ENCODE data around the gene CD8B2.
"Not testable (repeated sequence)": the region's sequence is repeated elsewhere in the genome, so short reads cannot be mapped to it uniquely, and the experiment has no call there.

Gene CD8B2

DNA sequence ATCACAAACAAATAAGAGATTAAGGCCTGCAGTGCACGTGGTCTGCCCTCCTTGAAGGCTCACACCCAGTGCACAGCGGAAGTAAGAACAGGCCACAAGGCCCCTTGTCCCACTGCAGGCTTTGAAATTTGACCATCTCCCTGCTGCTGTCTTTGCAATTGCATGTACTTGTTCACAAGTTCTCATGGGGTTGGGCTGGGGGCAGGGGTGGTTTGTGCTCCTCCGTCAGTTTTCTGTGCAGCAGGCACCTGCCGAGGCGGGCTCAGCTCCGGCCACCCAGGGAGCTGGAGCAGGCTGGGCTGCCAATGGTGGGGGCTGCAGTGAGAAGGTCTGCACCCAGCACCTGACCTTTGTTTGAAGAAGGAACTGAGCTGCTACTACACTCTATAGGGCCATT lies 22.2 kb downstream of the CD8B2 start:
- in situ Hi-C loops (cut with MboI; ENCODE audit: low pct_unique_long_range_greater_than_20kb, low sequenced_read_pairs); DNase-seq: not testable (repeated sequence)

DNA sequence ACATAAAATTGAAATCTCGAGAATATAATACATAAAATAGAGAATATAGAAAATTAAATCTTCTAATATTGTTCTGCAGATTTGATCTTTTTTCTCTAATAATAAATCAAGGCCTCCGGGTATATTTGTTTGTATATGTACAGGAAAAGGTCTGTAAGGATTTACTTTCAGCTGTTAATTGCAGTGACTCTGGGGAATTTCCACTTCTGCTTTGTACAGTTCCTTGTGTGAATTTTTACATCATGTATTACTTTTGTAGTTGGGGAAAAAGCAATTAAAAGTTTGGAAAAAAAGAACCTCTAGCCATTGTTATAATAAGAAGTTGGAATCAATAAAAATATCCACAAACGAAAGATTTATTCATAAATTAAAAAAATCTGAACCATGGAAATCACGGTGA lies 23.6 kb downstream of the CD8B2 start:
- DNase-seq; in situ Hi-C loops (cut with MboI; ENCODE audit: low pct_unique_long_range_greater_than_20kb, low sequenced_read_pairs): not testable (repeated sequence)

DNA sequence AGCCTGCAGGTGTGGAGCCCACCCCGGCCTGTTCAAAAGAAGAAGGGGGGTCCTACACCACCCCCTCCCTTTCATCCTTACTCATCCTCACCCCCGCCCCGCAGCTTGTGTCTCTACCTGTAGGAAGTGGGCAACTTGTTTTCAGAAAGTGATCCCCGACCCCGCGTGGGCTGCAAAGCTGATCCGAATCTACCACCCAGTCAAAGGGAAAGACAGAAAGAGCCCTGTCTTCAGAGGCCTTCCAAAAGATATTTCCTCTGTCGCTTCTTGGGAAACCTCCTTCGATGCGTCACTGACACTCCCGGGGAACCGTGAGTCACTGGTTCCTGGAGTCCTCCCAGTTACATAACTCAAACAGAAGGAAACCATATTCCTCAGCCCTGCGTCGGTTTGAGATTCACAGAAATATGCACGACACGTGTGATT lies 24.3 kb downstream of the CD8B2 start:
- DNase-seq = peak; percentile 56
- in situ Hi-C loops (cut with MboI; ENCODE audit: low pct_unique_long_range_greater_than_20kb, low sequenced_read_pairs) = not testable (repeated sequence)

DNA sequence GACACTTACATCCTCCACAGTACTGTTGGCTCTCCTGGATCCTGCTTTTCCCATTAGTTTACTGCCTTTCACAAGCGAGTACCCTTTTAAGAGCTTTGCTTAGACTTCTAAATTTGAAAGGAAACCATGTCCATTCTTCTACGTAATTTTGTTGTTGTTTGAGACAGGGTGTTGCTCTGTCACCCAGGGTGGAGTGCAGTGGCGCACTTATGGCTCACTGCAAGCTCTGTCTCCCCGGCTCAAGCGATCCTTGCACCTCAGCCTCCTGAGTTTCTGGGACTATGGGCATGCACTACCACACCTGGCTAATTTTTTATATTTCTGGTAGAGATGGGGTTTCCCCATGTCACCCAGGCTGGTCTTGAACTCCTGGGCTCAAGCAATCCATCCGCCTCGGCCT lies 24.8 kb downstream of the CD8B2 start:
- in situ Hi-C loops (cut with MboI; ENCODE audit: low pct_unique_long_range_greater_than_20kb, low sequenced_read_pairs); DNase-seq: not testable (repeated sequence)

DNA sequence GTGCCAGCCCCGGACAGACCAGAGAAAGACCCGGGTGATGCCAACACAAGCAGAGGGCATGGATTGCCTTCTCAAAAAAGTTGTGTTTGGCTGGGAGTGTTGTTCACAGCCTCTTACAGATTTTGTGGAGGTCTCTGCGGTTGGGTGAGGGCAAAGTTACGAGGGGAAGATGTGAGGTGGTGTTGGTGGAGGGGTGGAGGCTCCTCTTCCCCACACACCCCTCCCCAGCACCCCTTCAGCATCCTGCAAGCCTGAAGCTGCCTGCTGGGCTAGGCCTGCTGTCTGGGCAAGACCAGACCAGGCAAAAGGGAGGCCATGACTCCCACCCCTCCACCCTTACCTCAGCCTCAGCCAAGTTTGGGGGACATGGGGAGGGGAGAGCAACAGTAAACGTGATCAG lies 26.2 kb downstream of the CD8B2 start:
- DNase-seq; in situ Hi-C loops (cut with MboI; ENCODE audit: low pct_unique_long_range_greater_than_20kb, low sequenced_read_pairs): not testable (repeated sequence)

DNA sequence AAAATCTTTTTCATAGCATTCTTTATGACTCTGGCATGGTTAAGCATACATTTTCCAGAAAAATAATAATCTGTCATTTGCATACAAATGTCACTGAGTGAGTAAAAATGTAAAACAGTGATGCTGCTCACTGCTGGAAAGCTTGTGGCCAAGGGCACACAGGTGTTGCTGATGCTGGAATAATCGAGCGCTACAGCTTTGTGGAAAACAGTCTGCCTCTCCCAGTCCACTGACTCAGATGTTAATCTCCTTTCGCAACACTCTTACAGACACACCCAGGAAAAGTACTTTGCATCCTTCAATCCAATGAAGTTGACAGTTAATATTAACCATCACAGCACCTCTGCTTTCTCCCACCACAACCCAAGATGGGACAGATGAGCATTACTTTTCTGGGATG lies 27.7 kb downstream of the CD8B2 start:
- in situ Hi-C loops (cut with MboI; ENCODE audit: low pct_unique_long_range_greater_than_20kb, low sequenced_read_pairs) = not testable (repeated sequence)
- DNase-seq = peak; percentile 31

DNA sequence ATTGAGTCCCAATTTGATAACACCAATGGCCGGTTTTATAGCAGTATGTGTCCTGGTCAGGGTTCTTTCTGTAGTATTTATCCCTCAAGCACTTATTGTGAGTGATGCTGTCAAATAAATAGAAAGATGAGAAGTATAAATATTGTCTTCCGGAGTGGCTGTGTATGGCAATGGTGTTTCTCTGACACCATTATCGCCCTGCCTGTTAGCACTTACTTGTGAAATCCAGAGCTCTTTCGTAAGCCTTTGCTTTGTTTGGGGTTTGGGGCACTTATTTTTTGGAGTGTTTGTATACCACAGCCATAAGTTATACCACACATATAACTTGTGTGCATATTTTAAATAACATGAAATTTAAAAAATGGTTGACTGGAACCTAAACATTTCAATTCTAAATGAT lies 29.3 kb downstream of the CD8B2 start:
- in situ Hi-C loops (cut with MboI; ENCODE audit: low pct_unique_long_range_greater_than_20kb, low sequenced_read_pairs) = no loop called here

DNA sequence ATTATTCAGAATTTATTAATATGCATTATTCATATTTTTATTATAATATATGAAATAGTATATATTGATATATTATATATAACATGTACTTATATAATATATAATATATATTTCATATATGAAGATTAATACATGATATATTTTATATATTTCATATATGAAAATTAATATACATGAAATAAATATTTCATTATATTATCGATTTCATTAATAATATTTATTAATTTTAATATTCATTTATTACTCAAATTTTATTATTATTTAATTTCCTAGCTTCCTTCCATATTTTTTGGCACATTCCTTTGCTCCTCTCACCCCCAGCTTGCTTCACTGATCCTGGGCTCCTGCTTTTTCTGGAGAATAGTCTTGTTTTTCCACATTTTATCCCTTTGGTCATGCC lies 29.7 kb downstream of the CD8B2 start:
- no peak for DNase-seq
- in situ Hi-C loops (cut with MboI; ENCODE audit: low pct_unique_long_range_greater_than_20kb, low sequenced_read_pairs) = no loop called here

More for the DNA sequence above, 29.3 kb downstream of the CD8B2 start:
- DNase-seq = no peak

DNA sequence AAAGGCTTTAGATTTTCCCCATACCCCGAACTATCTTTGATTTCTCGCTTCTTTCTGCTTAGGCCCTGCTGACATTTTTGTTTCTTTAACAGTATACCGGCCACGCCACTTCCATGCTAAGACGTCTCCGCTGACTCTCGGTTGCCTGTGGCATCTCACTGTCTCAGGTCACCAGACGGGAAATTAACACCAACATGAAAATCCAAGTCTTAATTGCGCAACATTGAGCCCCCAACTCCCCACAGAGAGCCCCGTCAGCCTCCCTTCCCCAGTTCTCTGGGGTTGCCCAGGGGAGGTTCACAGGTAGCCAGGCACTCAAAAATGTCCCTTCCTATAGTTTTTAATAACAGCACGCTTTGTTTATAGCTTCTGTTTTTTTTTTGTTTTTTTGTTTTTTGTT lies 30.2 kb downstream of the CD8B2 start:
- in situ Hi-C loops (cut with MboI; ENCODE audit: low pct_unique_long_range_greater_than_20kb, low sequenced_read_pairs) = no loop called here
- no peak for DNase-seq

DNA sequence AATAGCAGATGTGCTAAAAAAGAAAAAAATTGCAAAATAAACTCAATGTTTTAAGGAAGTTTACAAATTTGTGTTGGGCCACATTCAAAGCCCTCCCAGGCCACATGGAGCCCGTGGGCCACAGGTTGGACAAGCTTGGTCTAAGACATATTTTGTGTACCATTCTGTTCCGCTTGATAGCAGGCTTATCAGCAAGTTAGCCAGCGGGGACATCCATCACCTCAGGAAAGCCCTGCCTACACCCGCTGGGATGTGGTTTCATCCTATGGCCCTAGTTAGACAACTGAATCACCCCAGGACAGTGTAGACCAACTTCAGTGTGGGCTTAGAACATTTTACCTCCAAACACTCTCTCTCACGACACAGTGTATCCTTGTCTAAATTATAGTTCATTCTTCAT lies 32.6 kb downstream of the CD8B2 start:
- in situ Hi-C loops (cut with MboI; ENCODE audit: low pct_unique_long_range_greater_than_20kb, low sequenced_read_pairs) = no loop called here
- DNase-seq = no peak

DNA sequence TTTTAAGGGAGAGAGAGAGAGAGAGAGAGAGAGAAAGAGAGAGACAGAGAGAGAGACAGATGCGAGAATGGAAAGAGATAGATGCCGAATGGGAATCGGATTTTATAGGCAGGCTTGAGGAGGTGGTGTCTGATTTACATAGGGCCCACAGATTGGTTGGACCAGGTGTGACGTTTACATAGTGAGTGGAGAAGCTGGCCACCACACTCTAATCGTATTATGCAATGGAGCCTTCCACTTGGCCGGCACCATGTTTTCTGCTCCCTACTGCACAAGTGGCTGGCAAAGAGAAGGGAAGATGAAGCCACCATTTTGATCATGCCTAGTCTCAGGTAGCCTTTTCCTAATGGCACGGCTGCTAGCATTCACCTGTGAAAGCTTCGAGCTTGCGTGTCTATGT lies 33.9 kb downstream of the CD8B2 start:
- DNase-seq = no peak
- in situ Hi-C loops (cut with MboI; ENCODE audit: low pct_unique_long_range_greater_than_20kb, low sequenced_read_pairs) = no loop called here

DNA sequence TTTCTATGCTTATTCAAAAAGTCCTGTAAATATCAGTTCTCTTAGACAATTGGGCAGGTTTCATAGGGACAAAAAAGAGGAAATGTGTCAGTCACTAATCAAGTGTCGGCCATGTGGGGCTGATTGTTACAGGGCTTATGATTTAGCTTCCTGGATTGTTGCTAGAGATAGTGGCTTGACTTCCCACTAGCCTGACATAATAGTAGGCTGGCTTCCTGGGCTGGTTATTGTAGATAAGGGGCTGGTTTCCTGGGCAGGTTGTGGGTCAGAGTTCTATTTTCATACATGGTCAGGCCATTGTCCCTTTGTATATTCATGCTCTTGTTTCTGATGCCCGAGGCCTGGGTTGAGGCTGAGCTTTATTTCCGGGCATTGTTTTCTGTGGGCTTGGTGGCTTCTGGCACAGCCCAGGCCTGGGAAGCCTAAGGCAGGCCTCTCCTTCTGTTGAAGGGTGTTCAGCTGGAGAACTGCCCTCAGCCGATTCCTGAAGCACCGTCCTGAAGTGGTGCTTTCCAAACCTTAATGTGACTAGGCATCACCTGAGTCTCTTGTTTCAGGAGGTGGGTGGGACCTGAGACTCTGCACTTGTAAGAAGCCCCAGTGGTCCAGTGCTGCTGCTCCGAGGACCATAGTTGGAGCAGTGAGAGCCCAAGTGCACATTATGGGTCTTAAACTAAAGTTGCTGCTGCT lies 37.0 kb downstream of the CD8B2 start:
- in situ Hi-C loops (cut with MboI; ENCODE audit: low pct_unique_long_range_greater_than_20kb, low sequenced_read_pairs) = no loop called here
- peak; percentile 97 for DNase-seq

DNA sequence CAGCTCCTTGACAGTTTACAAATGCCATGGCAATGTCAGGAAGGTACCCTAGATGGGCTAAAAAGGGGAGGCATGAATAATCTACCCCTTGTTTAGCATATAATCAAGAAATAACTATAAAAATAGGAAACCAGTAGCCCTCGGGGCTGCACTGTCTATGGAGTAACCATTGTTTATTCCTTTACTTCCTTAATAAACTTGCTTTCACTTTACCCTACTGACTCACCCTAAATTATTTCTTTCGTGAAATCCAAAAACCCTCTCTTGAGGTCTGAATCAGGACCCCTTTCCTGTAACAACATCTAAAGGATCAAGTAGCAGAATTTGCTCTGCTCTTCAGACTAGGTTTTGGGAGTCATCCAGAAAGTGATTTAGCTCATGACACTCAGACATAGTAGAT lies 43.7 kb downstream of the CD8B2 start:
- DNase-seq = no peak

DNA sequence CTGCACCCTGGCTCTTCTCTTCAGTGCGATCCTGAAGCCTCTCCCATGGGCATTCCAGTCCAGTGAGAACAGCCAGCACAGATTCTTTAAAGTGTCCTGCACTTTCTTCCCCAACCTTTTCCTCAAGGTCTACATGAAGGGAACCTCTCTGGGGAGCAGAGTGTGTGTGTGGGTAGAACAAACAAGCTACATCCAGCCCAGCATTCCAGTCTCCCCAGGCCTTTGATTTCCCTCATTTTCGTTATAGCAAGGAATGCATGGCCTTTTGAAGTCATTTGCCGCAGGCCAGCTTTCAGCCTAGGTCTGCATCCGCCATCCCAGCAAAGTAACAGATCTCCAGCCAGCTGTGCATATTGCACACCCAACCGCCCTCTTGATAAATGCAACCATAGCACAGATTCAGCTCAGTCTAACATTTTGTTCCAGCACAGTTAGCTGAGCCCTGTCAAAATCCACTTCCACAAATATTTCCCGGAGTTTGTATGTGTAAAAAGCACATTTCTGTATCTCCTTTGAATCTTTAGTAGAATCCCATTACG lies 44.6 kb downstream of the CD8B2 start:
- DNase-seq = no peak
- in situ Hi-C loops (cut with MboI; ENCODE audit: low pct_unique_long_range_greater_than_20kb, low sequenced_read_pairs) = loop anchor here (25.0 kb wide), 1 partner anchor 244 kb away; no protein-coding TSS in a partner anchor

More for the DNA sequence above, 43.7 kb downstream of the CD8B2 start:
- in situ Hi-C loops (cut with MboI; ENCODE audit: low pct_unique_long_range_greater_than_20kb, low sequenced_read_pairs) = loop anchor here (25.0 kb wide), 1 partner anchor 244 kb away; no protein-coding TSS in a partner anchor

DNA sequence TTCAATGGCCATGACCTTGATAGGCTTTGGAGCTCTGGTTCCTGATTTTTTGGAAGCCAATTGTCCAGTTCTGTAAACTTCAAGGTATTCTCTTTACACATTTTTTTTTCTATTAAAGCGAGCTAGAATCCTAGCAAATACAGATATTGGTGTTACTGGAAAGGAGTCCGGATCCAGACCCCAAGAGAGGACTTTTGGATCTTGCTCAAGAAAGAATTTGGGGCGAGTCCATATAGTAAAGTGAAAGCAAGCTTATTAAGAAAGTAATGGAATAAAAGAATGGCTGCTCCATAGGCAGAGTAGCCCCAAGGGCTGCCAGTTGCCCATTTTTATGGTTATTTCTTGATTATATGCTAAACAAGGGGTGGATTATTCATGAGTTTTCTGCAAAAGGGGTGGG lies 45.1 kb downstream of the CD8B2 start:
- DNase-seq = no peak
- in situ Hi-C loops (cut with MboI; ENCODE audit: low pct_unique_long_range_greater_than_20kb, low sequenced_read_pairs) = loop anchor here (25.0 kb wide), 1 partner anchor 245 kb away; no protein-coding TSS in a partner anchor

DNA sequence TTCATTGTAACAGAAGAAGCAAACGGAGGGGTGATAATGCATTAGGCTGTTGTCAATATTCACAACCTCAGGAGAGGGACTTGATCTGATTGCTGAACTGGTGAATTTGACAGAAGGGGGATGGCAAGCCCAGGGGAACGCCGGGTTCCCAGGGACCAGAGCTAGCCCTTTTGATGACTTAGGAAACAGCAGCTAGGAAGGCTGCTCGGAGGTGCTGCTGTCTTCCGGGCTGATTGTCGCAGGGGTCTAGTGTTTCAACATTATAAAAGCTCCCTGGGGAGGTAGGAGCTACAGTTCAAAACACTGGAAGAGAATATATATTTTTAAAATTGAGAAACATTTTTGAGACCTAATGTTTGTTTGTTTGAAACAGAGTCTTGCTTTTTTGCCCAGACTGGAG lies 47.3 kb downstream of the CD8B2 start:
- no peak for DNase-seq
- in situ Hi-C loops (cut with MboI; ENCODE audit: low pct_unique_long_range_greater_than_20kb, low sequenced_read_pairs) = loop anchor here (25.0 kb wide), 1 partner anchor 247 kb away; no protein-coding TSS in a partner anchor

DNA sequence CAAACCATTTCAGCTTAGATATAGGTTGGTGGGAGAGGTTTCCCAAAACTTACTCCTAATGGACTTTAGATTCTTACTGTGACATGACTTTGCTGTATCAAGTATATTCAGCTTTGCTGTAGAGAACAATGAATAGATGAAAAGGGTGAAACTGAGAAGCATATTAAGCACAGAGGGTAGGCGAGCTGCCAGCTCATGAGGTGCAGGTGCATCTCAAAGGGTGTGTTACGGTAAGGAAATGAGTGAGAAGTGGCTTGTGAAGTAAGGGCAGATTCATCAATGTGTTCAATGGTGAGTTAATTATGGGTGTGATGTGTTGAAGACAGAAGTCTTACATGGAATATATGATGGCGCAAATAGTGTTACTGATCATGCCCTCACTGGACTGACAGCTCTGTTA lies 49.3 kb downstream of the CD8B2 start:
- in situ Hi-C loops (cut with MboI; ENCODE audit: low pct_unique_long_range_greater_than_20kb, low sequenced_read_pairs) = loop anchor here (25.0 kb wide), 1 partner anchor 249 kb away; no protein-coding TSS in a partner anchor

DNA sequence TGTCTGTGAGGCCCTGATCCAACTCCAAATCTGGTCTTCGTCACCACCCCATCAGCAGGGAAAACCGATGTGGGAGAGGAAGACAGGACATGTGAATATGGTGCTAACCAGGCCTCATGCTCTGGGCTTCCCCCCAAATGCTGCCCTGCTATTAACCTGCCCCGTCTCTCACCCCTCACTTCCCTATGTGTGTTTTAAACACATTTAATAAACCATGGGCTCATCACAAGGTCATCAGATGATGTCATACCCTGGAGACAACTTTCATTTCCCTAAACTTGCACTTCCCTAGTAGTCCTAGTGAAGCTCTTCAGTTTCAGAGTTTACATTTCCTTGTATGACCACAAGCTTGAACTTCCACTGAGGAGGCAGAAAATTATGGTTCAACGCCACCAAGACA lies 49.9 kb downstream of the CD8B2 start:
- DNase-seq = peak; percentile 84
- in situ Hi-C loops (cut with MboI; ENCODE audit: low pct_unique_long_range_greater_than_20kb, low sequenced_read_pairs) = loop anchor here (25.0 kb wide), 1 partner anchor 250 kb away; no protein-coding TSS in a partner anchor

More for the DNA sequence above, 49.3 kb downstream of the CD8B2 start:
- no peak for DNase-seq

DNA sequence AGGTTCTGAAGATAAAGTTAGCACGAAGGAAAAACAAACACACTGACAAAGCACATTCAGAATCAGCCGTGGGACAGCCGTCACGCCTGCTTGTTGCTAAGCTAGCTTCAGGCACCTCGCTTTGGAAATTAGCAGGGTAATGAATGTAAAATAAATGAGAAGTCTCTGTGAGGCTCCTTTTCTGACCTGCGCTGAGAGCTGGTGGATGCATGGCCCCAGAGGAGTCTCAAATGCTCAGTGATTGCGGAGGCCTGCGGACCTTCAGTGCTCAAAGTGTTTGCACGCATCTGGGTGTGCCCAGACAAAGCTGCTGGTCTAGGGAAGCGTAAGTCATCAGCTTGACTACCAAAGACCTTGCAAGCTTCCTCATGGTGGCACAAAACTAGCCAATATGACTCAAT lies 50.6 kb downstream of the CD8B2 start:
- DNase-seq = no peak
- in situ Hi-C loops (cut with MboI; ENCODE audit: low pct_unique_long_range_greater_than_20kb, low sequenced_read_pairs) = loop anchor here (25.0 kb wide), 1 partner anchor 250 kb away; no protein-coding TSS in a partner anchor

DNA sequence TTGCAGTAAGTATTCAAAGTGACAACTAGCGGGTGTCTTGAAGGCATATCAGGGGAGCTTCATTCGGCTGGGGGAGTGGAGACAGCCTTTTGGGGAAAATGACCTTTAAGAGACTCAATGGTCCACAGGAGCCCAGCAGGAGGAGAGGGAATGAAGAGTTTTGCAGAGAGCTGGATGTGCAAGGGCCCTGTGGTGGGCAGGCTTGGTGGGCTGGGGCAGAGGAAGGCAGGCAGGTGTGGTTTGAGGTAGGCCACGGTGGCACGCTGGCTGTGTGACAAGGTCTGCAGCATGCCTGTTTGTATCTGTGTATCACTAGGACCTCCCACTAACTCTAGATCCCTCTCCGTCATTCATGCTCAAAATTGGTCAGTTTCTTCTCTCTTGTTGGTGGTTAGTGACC lies 53.7 kb downstream of the CD8B2 start:
- no peak for DNase-seq
- in situ Hi-C loops (cut with MboI; ENCODE audit: low pct_unique_long_range_greater_than_20kb, low sequenced_read_pairs) = loop anchor here (25.0 kb wide), 1 partner anchor 254 kb away; no protein-coding TSS in a partner anchor

Data from KBM-7 (cell line).